Measurements from ENCODE around the gene FYN.

GRCh38 chr6:111648100-111648499 is 225.2 kb downstream of the FYN start:
- no peak for TF ChIP-seq EZH2phosphoT487 (IDR thresholded peaks at IDR 0.05; ENCODE audit: insufficient read depth, low read depth)
- no peak for TF ChIP-seq EZH2 (IDR thresholded peaks at IDR 0.05; ENCODE audit: insufficient read depth, poor library complexity, severe bottlenecking)
